Measurements from ENCODE around the gene CORO2A. TPM values are rescaled to one million over a fixed set of nuclear protein-coding genes. Genes with fewer than 3 reads are reported as not detected.

Gene CORO2A
- total and polyA plus RNA-seq, 2 of the 13 experiments (the other 11 are each of a cell fraction or from before 2014, with no cell fraction given), result 14.4 to 15.3 TPM

GRCh38 chr9:98192503-98193335 is at the start of gene CORO2A (continued):
- TF ChIP-seq GPBP1L1 (CRISPR knock-in tag; IDR thresholded peaks at IDR 0.05) (no peak), ZNF205 (CRISPR knock-in tag; IDR thresholded peaks at IDR 0.05) (no peak), ZBTB44 (CRISPR knock-in tag; IDR thresholded peaks at IDR 0.05) (no peak), SNRNP70 (IDR thresholded peaks at IDR 0.05; ENCODE audit: low read depth, low read length) (no peak), CBFB (CRISPR knock-in tag; IDR thresholded peaks at IDR 0.05) (no peak), ZBTB42 (CRISPR knock-in tag; IDR thresholded peaks at IDR 0.05) (0 out of 2 replicates have a peak, but pooled peaks have one; percentile 41), ZFP36L1 (CRISPR knock-in tag; IDR thresholded peaks at IDR 0.05) (no peak), HOXA7 (CRISPR knock-in tag; IDR thresholded peaks at IDR 0.05) (no peak), ZNF260 (CRISPR knock-in tag; IDR thresholded peaks at IDR 0.05; ENCODE audit: borderline replicate concordance, low read depth) (no peak), SMARCE1 (IDR thresholded peaks at IDR 0.05; ENCODE audit: borderline replicate concordance) (no peak), PAX8 (CRISPR knock-in tag; IDR thresholded peaks at IDR 0.05; ENCODE audit: borderline replicate concordance) (no peak), ZC3H4 (CRISPR knock-in tag; IDR thresholded peaks at IDR 0.05; ENCODE audit: borderline replicate concordance) (no peak)
- TF ChIP-seq, protein P1, sequence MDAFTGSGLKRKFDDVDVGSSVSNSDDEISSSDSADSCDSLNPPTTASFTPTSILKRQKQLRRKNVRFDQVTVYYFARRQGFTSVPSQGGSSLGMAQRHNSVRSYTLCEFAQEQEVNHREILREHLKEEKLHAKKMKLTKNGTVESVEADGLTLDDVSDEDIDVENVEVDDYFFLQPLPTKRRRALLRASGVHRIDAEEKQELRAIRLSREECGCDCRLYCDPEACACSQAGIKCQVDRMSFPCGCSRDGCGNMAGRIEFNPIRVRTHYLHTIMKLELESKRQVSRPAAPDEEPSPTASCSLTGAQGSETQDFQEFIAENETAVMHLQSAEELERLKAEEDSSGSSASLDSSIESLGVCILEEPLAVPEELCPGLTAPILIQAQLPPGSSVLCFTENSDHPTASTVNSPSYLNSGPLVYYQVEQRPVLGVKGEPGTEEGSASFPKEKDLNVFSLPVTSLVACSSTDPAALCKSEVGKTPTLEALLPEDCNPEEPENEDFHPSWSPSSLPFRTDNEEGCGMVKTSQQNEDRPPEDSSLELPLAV (CRISPR knock-in tag; conservative IDR thresholded peaks at IDR 0.05; ENCODE audit: low read depth), result no peak
- TF ChIP-seq, protein P2, sequence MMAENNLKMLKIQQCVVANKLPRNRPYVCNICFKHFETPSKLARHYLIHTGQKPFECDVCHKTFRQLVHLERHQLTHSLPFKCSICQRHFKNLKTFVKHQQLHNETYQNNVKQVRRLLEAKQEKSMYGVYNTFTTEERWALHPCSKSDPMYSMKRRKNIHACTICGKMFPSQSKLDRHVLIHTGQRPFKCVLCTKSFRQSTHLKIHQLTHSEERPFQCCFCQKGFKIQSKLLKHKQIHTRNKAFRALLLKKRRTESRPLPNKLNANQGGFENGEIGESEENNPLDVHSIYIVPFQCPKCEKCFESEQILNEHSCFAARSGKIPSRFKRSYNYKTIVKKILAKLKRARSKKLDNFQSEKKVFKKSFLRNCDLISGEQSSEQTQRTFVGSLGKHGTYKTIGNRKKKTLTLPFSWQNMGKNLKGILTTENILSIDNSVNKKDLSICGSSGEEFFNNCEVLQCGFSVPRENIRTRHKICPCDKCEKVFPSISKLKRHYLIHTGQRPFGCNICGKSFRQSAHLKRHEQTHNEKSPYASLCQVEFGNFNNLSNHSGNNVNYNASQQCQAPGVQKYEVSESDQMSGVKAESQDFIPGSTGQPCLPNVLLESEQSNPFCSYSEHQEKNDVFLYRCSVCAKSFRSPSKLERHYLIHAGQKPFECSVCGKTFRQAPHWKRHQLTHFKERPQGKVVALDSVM (CRISPR knock-in tag; IDR thresholded peaks at IDR 0.05), result peak; percentile 50
- TF ChIP-seq, protein P3, sequence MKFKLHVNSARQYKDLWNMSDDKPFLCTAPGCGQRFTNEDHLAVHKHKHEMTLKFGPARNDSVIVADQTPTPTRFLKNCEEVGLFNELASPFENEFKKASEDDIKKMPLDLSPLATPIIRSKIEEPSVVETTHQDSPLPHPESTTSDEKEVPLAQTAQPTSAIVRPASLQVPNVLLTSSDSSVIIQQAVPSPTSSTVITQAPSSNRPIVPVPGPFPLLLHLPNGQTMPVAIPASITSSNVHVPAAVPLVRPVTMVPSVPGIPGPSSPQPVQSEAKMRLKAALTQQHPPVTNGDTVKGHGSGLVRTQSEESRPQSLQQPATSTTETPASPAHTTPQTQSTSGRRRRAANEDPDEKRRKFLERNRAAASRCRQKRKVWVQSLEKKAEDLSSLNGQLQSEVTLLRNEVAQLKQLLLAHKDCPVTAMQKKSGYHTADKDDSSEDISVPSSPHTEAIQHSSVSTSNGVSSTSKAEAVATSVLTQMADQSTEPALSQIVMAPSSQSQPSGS (CRISPR knock-in tag; IDR thresholded peaks at IDR 0.05), result no peak; the same call in 1 of the 2 replicates
- TF ChIP-seq, protein P4, sequence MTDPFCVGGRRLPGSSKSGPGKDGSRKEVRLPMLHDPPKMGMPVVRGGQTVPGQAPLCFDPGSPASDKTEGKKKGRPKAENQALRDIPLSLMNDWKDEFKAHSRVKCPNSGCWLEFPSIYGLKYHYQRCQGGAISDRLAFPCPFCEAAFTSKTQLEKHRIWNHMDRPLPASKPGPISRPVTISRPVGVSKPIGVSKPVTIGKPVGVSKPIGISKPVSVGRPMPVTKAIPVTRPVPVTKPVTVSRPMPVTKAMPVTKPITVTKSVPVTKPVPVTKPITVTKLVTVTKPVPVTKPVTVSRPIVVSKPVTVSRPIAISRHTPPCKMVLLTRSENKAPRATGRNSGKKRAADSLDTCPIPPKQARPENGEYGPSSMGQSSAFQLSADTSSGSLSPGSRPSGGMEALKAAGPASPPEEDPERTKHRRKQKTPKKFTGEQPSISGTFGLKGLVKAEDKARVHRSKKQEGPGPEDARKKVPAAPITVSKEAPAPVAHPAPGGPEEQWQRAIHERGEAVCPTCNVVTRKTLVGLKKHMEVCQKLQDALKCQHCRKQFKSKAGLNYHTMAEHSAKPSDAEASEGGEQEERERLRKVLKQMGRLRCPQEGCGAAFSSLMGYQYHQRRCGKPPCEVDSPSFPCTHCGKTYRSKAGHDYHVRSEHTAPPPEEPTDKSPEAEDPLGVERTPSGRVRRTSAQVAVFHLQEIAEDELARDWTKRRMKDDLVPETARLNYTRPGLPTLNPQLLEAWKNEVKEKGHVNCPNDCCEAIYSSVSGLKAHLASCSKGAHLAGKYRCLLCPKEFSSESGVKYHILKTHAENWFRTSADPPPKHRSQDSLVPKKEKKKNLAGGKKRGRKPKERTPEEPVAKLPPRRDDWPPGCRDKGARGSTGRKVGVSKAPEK (CRISPR knock-in tag; IDR thresholded peaks at IDR 0.05; ENCODE audit: borderline replicate concordance), result no peak

All from HepG2 (cell line).